ENCODE measurements around the gene CLPTM1L. TPM values are rescaled to one million over a fixed set of nuclear protein-coding genes. Genes with fewer than 3 reads are reported as not detected.

The CLPTM1L gene
- polyA plus RNA-seq, 4 donors = 71.9 to 133 (median 118) TPM

Other genes starting within 250 kb of the CLPTM1L start
- 10 to 100 TPM; 24.1 to 41.4 (median 34.1) TPM for gene SLC12A7, start 233.0 kb downstream of the CLPTM1L start, polyA plus RNA-seq (ENCODE audit: insufficient read length in 4 of 4)
- gene SLC6A19, start 143.5 kb downstream of the CLPTM1L start, polyA plus RNA-seq (ENCODE audit: insufficient read length in 4 of 4) = 10 to 100 TPM in 3 of 4 donors, under 1 TPM in 1; 0.78 to 70.8 (median 42.4) TPM
- 1 to 10 TPM in 2 of 4 donors, under 1 TPM in 1, not detected in 1; 0.11 to 5.1 (median 1.2) TPM for gene SLC6A18, start 119.7 kb downstream of the CLPTM1L start, polyA plus RNA-seq (ENCODE audit: insufficient read length in 4 of 4)
- under 1 TPM; 0.05 to 0.76 (median 0.24) TPM for gene TERT, start 50.0 kb downstream of the CLPTM1L start, polyA plus RNA-seq (ENCODE audit: insufficient read length in 4 of 4)
- under 1 TPM; 0.14 to 0.72 (median 0.56) TPM for gene SLC6A3, start 100.3 kb upstream of the CLPTM1L start, polyA plus RNA-seq (ENCODE audit: insufficient read length in 4 of 4)
- gene LPCAT1, start 178.9 kb upstream of the CLPTM1L start, polyA plus RNA-seq (ENCODE audit: insufficient read length in 4 of 4) = 10 to 100 TPM; 50.5 to 56.4 (median 51.4) TPM

All from left renal pelvis (tissue), 4 donors.